H1 (cell line): ENCODE results near the gene DAB2IP. TPM values are rescaled to one million over a fixed set of nuclear protein-coding genes. Genes with fewer than 3 reads are reported as not detected.

Experiments
- CTCF ChIA-PET: fragments of 300-600 bp; sonication (Branson Sonifier 250); formaldehyde crosslinking; loops from one replicate; lab custom pipeline; 2021; ENCODE audit not compliant: partially characterized antibody; lab: Charles Lee
- POLR2A ChIA-PET: fragments of 300-600 bp; sonication (Branson Sonifier 250); formaldehyde crosslinking; loops from one replicate; lab custom pipeline; 2021; ENCODE audit warnings: inconsistent platforms; ENCODE audit not compliant: partially characterized antibody; lab: Charles Lee
- DNase-seq, 2 experiments: peaks; one replicate each; pipeline versions ENCODE4 v3.0.0 to v3.0.0-alpha.2; 2010 to 2022; ENCODE audit warnings: low spot score in 2 of 2, low read depth in 1 of 2, mixed read lengths in 1 of 2
- FAIRE-seq: peaks from 2 replicates; lab custom pipeline; 2011; peaks lifted over from hg19 to GRCh38; lab: Jason Lieb, UNC
- H2AFZ ChIP-seq: 2 replicates; pipeline ENCODE4 v1.8.1; 2012; ENCODE audit warnings: low read length, inconsistent platforms
- H2AK5ac ChIP-seq: 2 replicates; pipeline ENCODE4 v1.6.1; 2013; ENCODE audit warnings: low read depth, low read length
- H2BK120ac ChIP-seq: replicated peaks from 2 replicates; pipeline ENCODE3; 2013; ENCODE audit warnings: low read depth, low read length, inconsistent platforms
- H2BK12ac ChIP-seq: 2 replicates; pipeline ENCODE4 v1.6.1; 2013; ENCODE audit warnings: low read depth, low read length
- H2BK15ac ChIP-seq: 2 replicates; pipeline ENCODE4 v1.6.1; 2013; ENCODE audit warnings: low read length
- H2BK20ac ChIP-seq: 2 replicates; pipeline ENCODE4 v1.6.1; 2013; ENCODE audit warnings: low read length
- H2BK5ac ChIP-seq: 2 replicates; pipeline ENCODE4 v1.6.1; 2013; ENCODE audit warnings: low read depth, low read length
- H3K14ac ChIP-seq: 2 replicates; pipeline ENCODE4 v1.6.1; 2013; ENCODE audit warnings: inconsistent platforms; ENCODE audit not compliant: insufficient read length
- H3K18ac ChIP-seq: 2 replicates; pipeline ENCODE4 v1.6.1; 2013; ENCODE audit warnings: low read length; ENCODE audit errors: extremely low read depth
- H3K23ac ChIP-seq: 2 replicates; pipeline ENCODE4 v1.6.1; 2013; ENCODE audit warnings: inconsistent platforms; ENCODE audit not compliant: insufficient read length
- H3K23me2 ChIP-seq: 2 replicates; pipeline ENCODE4 v1.6.1; 2013; ENCODE audit warnings: low read depth, low read length
- H3K27ac ChIP-seq: 2 replicates; pipeline ENCODE4 v1.6.1; 2011; ENCODE audit warnings: low read depth, low read length, inconsistent platforms
- H3K27me3 ChIP-seq, 4 experiments: replicated peaks in 1 of 4; 1 replicate in 1 of 4; 2 replicates in 3 of 4; pipeline versions ENCODE4 v1.6.1 to v1.8.1; 2011 to 2013; ENCODE audit warnings: low read length in 3 of 4, mild to moderate bottlenecking in 3 of 4, inconsistent platforms in 2 of 4, mixed read lengths in 2 of 4, moderate library complexity in 1 of 4; ENCODE audit not compliant: control insufficient read depth in 3 of 4, insufficient read depth in 3 of 4; ENCODE audit errors: extremely low read depth in 1 of 4
- H3K36me3 ChIP-seq, 4 experiments: 2 replicates each; pipeline versions ENCODE4 v1.6.1 to v1.8.1; 2011 to 2013; ENCODE audit warnings: mild to moderate bottlenecking in 4 of 4, low read length in 3 of 4, moderate library complexity in 2 of 4, control low read depth in 1 of 4, inconsistent platforms in 1 of 4; ENCODE audit not compliant: insufficient read depth in 4 of 4, control insufficient read depth in 2 of 4
- H3K4ac ChIP-seq: replicated peaks from 2 replicates; pipeline ENCODE3; 2013; ENCODE audit warnings: low read length, low read depth, mixed read lengths, inconsistent platforms; ENCODE audit not compliant: insufficient read length
- H3K4me1 ChIP-seq, 4 experiments: replicated peaks in 1 of 4; 1 replicate in 1 of 4; 2 replicates in 3 of 4; pipeline versions ENCODE4 v1.6.1 to v1.8.1; 2011 to 2013; ENCODE audit warnings: low read length in 3 of 4, inconsistent platforms in 2 of 4, mixed read lengths in 1 of 4; ENCODE audit not compliant: insufficient read depth in 4 of 4, control insufficient read depth in 3 of 4
- H3K4me2 ChIP-seq, 2 experiments: 2 replicates each; pipeline versions ENCODE4 v1.6.1 to v1.8.1; 2011 to 2013; ENCODE audit warnings: low read depth in 2 of 2, low read length in 2 of 2, control low read depth in 1 of 2, inconsistent platforms in 1 of 2, mild to moderate bottlenecking in 1 of 2; ENCODE audit not compliant: insufficient read depth in 1 of 2
- H3K4me3 ChIP-seq, 4 experiments: fragments of 200-600, 300-600 bp in 1 of 4; sonication (generic), shearing (Covaris generic), sonication (Bioruptor Twin) in 1 of 4; 2 replicates each; pipeline versions ENCODE4 v1.5.1 to v1.8.1; 2011 to 2016; ENCODE audit warnings: low read length in 4 of 4, low read depth in 3 of 4, control low read depth in 2 of 4, inconsistent platforms in 2 of 4, mild to moderate bottlenecking in 2 of 4, mixed read lengths in 1 of 4, moderate library complexity in 1 of 4; ENCODE audit not compliant: insufficient read depth in 2 of 4; ENCODE audit errors: extremely low read depth in 1 of 4
- H3K56ac ChIP-seq: replicated peaks from 2 replicates; pipeline ENCODE3; 2013; ENCODE audit warnings: low read depth, mild to moderate bottlenecking, mixed read lengths, low read length, inconsistent platforms; ENCODE audit not compliant: insufficient read length
- H3K79me1 ChIP-seq: 2 replicates; pipeline ENCODE4 v1.6.1; 2013; ENCODE audit warnings: low read depth, low read length, control low read depth
- H3K79me2 ChIP-seq, 2 experiments: 2 replicates each; pipeline versions ENCODE4 v1.6.1 to v1.8.1; 2012 to 2013; ENCODE audit warnings: low read length in 2 of 2, mild to moderate bottlenecking in 2 of 2, inconsistent platforms in 1 of 2; ENCODE audit not compliant: insufficient read depth in 2 of 2, control insufficient read depth in 1 of 2
- H3K9ac ChIP-seq, 4 experiments: replicated peaks in 1 of 4; 1 replicate in 1 of 4; 2 replicates in 3 of 4; pipeline versions ENCODE4 v1.6.1 to v1.8.1; 2011 to 2013; ENCODE audit warnings: low read depth in 3 of 4, low read length in 3 of 4, control low read depth in 2 of 4, mild to moderate bottlenecking in 2 of 4, moderate library complexity in 2 of 4, inconsistent platforms in 1 of 4; ENCODE audit errors: extremely low read depth in 1 of 4
- H3K9me3 ChIP-seq, 2 experiments: 2 replicates each; pipeline versions ENCODE4 v1.6.1 to v1.8.1; 2012 to 2013; ENCODE audit warnings: mild to moderate bottlenecking in 2 of 2, moderate library complexity in 2 of 2, control low read depth in 1 of 2, inconsistent platforms in 1 of 2, low read depth in 1 of 2, low read length in 1 of 2, mixed read lengths in 1 of 2; ENCODE audit not compliant: insufficient read depth in 2 of 2
- H4K20me1 ChIP-seq, 2 experiments: replicated peaks in 1 of 2; 2 replicates each; pipeline versions ENCODE3 to v1.8.1; 2011 to 2013; ENCODE audit warnings: inconsistent platforms in 2 of 2, low read length in 2 of 2, mild to moderate bottlenecking in 1 of 2; ENCODE audit not compliant: insufficient read depth in 2 of 2, control insufficient read depth in 1 of 2
- H4K5ac ChIP-seq: 2 replicates; pipeline ENCODE4 v1.6.1; 2013; ENCODE audit warnings: low read length, low read depth, mixed read lengths, inconsistent platforms; ENCODE audit not compliant: insufficient read length
- H4K8ac ChIP-seq: 2 replicates; pipeline ENCODE4 v1.8.0; 2013; ENCODE audit warnings: mild to moderate bottlenecking, moderate library complexity, low read length, inconsistent platforms; ENCODE audit not compliant: insufficient read depth; ENCODE audit errors: extremely low read depth
- H4K91ac ChIP-seq: replicated peaks from 2 replicates; pipeline ENCODE3; 2013; ENCODE audit warnings: low read length, mixed read lengths, inconsistent platforms; ENCODE audit not compliant: insufficient read length
- SP2 ChIP-seq: IDR thresholded peaks from 2 replicates; pipeline ENCODE4 v1.6.1; 2012; ENCODE audit warnings: mild to moderate bottlenecking, low read length, inconsistent platforms
- WGBS, 2 experiments: shearing (Covaris generic) in 1 of 2; methylation state at CpG; one replicate each; pipeline versions ENCODE4 v1.1.6 to v1.1.7; 2013 to 2015; ENCODE audit warnings: low lambda C conversion rate in 2 of 2, mixed read lengths in 2 of 2, inconsistent platforms in 1 of 2, low coverage in 1 of 2, missing lambda C conversion rate in 1 of 2; ENCODE audit not compliant: insufficient replicate concordance in 2 of 2, insufficient coverage in 1 of 2, insufficient read length in 1 of 2; ENCODE audit errors: extremely low coverage in 1 of 2, missing lambda C conversion rate in 1 of 2; 5-methylcytosine and 5-hydroxymethylcytosine counted together
- polyA plus RNA-seq, 7 experiments: library from polyadenylated mRNA; depleted of rRNA in 3 of 7; stranded (reverse) in 5 of 7; unstranded in 2 of 7; fragments of >200 nt in 5 of 7; fragments of 200-250 nt in 2 of 7; gene quantifications; 1 replicate in 5 of 7; 2 replicates in 1 of 7; 4 replicates in 1 of 7; pipeline versions ENCODE4 v1.2.1 to v1.2.3, GENCODE V29; 2011 to 2013; ENCODE audit warnings: missing spikeins in 2 of 7, mixed read lengths in 2 of 7
- total RNA-seq: library from RNA; stranded (reverse); fragmentation: NEBNext Ultra II Directional; extraction: Animal tissue kit (Norgen Biotek cat#: 25700); gene quantifications from 2 replicates; pipeline ENCODE4 v1.2.1, GENCODE V29; 2021

The DAB2IP gene
- total and polyA plus RNA-seq, 2 of the 8 experiments (the other 6 are each of a cell fraction or from before 2014, with no cell fraction given): 19.7 to 39.5 TPM

DNA sequence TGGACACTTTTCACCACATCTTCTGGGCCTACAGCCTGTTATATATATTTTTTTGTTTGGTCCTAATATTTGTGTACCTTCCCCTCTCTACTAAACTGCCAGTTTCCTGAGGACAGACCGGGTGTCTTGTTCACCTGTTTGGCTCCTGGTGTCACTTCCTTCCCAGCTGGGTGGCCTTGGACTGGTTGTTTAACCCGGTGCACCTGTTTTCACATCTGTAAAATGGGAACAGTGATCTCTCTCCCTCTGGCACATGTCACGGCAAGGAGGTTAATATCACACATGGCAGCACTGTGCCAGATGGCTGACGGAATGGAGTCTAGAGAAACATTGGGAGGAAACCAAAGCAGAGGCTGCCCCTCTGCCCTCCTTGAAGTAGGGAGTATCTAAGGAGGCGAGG, 79.7 kb downstream of the DAB2IP start:
- H3K27ac ChIP-seq: no peak overlapping the region
- H3K4me2 ChIP-seq: no peak overlapping the region
- FAIRE-seq (no peak), DNase-seq (no peak)
- ChIA-PET POLR2A (no interaction called here), CTCF (interaction anchor here (0.6 kb wide), 1 partner anchor 1627 kb away, joined by 3 read pairs; no protein-coding TSS in a partner anchor)
- H3K23me2 ChIP-seq: peaks cover 4% of the 10 kb centered on the region
- no peak overlapping the region for H3K14ac ChIP-seq
- H2BK20ac ChIP-seq: no peak overlapping the region
- WGBS, 2 experiments: 95% methylated on average over 5 of the region's 5 CpGs; no CpG with 5 or more reads in 1 of the 2 experiments
- H2BK5ac ChIP-seq: no peak overlapping the region
- no peak overlapping the region for H3K9ac ChIP-seq
- H3K9me3 ChIP-seq: no peaks in the 10 kb centered on the region
- no peak for TF ChIP-seq SP2
- H3K4me1 ChIP-seq: peaks cover 4 to 18% (median 9%) of the 10 kb centered on the region in 4 experiments
- no peak overlapping the region for H3K18ac ChIP-seq
- no peak overlapping the region for H2AFZ ChIP-seq
- no peak overlapping the region for H2BK12ac ChIP-seq
- no peaks in the 10 kb centered on the region for H3K36me3 ChIP-seq
- H2AK5ac ChIP-seq: no peak overlapping the region
- no peak overlapping the region for H4K5ac ChIP-seq
- peaks cover 0 to 8% (median 4%) of the 10 kb centered on the region in 4 experiments; a peak in 4 of 7 replicates for H3K27me3 ChIP-seq
- H3K79me1 ChIP-seq: peaks cover 21% of the 10 kb centered on the region
- H3K79me2 ChIP-seq: peaks cover 0 to 39% of the 10 kb centered on the region in 2 experiments; a peak in 1 of 4 replicates
- no peak overlapping the region for H3K4me3 ChIP-seq
- H4K91ac ChIP-seq: no peak overlapping the region
- H2BK15ac ChIP-seq: no peak overlapping the region
- H2BK120ac ChIP-seq: no peak overlapping the region
- H3K4ac ChIP-seq: no peak overlapping the region
- peaks cover 16 to 46% of the 10 kb centered on the region in 2 experiments for H4K20me1 ChIP-seq
- H3K23ac ChIP-seq: no peak overlapping the region
- H3K56ac ChIP-seq: no peak overlapping the region
- H4K8ac ChIP-seq: no peak overlapping the region
